Adrenal gland (tissue), 12 donors: ENCODE results near the gene RARB. TPM values are rescaled to one million over a fixed set of nuclear protein-coding genes. Genes with fewer than 3 reads are reported as not detected.
A peak's percentile ranks its signal among the peaks of the same experiment; 100 is the strongest.

Source experiments
- DNase-seq, 7 donors: peaks; one replicate each; pipeline ENCODE4 v3.0.0-alpha.2; 2019 to 2020
- H3K27ac ChIP-seq, 5 donors: fragments of 200-600 bp; sonication (generic) in 4 of 5; 1 replicate in 3 of 5; 2 replicates in 2 of 5; pipeline versions ENCODE4 v1.5.1 to v1.8.0; 2016 to 2020; ENCODE audit warnings: mild to moderate bottlenecking in 1 of 5
- H3K27me3 ChIP-seq: fragments of 200-600 bp; 2 replicates; pipeline ENCODE4 v1.8.0; 2021
- H3K36me3 ChIP-seq, 2 donors: fragments of 200-600 bp; replicated peaks in 1 of 2; 1 replicate in 1 of 2; 2 replicates in 1 of 2; pipeline versions ENCODE4 v1.5.1 to v1.8.0; 2018 to 2022
- H3K4me1 ChIP-seq, 2 donors: fragments of 200-600 bp; replicated peaks in 1 of 2; 1 replicate in 1 of 2; 2 replicates in 1 of 2; pipeline versions ENCODE4 v1.5.1 to v1.8.0; 2018 to 2021
- H3K4me3 ChIP-seq, 4 donors: fragments of 200-600 bp; sonication (generic) in 3 of 4; one replicate each; pipeline ENCODE4 v1.5.1; 2016 to 2018
- H3K9me3 ChIP-seq, 3 donors: fragments of 200-600 bp; sonication (generic) in 1 of 3; replicated peaks in 1 of 3; 1 replicate in 2 of 3; 2 replicates in 1 of 3; pipeline versions ENCODE4 v1.5.1 to v1.8.0; 2016 to 2021
- POLR2A ChIP-seq, 2 donors: fragments of 450-650 bp; IDR thresholded peaks; one replicate each; pipeline ENCODE4 v1.6.1; 2017; ENCODE audit warnings: antibody characterized with exemption in 2 of 2, mild to moderate bottlenecking in 2 of 2, moderate library complexity in 1 of 2
- WGBS, 4 donors: extraction: QIAGEN DNeasy Blood & Tissue Kit in 2 of 4; methylation state at CpG; one replicate each; pipeline versions ENCODE4 v1.1.5 to v1.1.7; 2013 to 2017; 5-methylcytosine and 5-hydroxymethylcytosine counted together
- intact Hi-C, 2 donors: fragments of 100-400 bp; cut with DNase I; formaldehyde crosslinking; loops; one replicate each; pipeline versions ENCODE4 v1.14.1 to v1.15.0; 2022 to 2023
- polyA plus RNA-seq, 3 donors: library from polyadenylated mRNA; stranded (reverse); fragments of 200-250 nt in 2 of 3; fragments of 350-450 nt in 1 of 3; fragmentation: Illumina TruSeq in 1 of 3; extraction: RNeasy Lipid Tissue Mini Kit (QIAGEN cat#74804) in 1 of 3; gene quantifications; one replicate each; pipeline ENCODE4 v1.2.3, GENCODE V29; 2013 to 2014
- total RNA-seq, 9 donors: library from RNA; depleted of rRNA in 4 of 9; stranded (reverse); fragments of >200 nt in 4 of 9; fragments of 120-200 nt in 1 of 9; fragmentation: NEBNext Ultra II Directional in 1 of 9; extraction: Animal tissue kit (Norgen Biotek cat#: 25700) in 1 of 9; gene quantifications; one replicate each; pipeline versions ENCODE4 v1.1.0 to v1.2.4, GENCODE V29; 2013 to 2023
- TF ChIP-seq, protein P1 (sequence below), 6 experiments: fragments of 450-650 bp in 4 of 6; fragments of 200-600 bp in 2 of 6; sonication (generic) in 1 of 6; IDR thresholded peaks; 1 replicate in 5 of 6; 2 replicates in 1 of 6; pipeline versions ENCODE4 v1.5.1 to v1.8.0; 2016 to 2021; ENCODE audit warnings: antibody characterized with exemption in 6 of 6, mild to moderate bottlenecking in 2 of 6, moderate library complexity in 1 of 6
- donor health status: healthy with polysubstance abuse.
- donor health status: Bipolar disorder and iron deficiency.
- donor health status: DM: yes; HTN: yes; CAD: no.
- donor health status: DM: no; HTN: no; CAD: no.
- donor health status: DM: no; HTN: no; CAD: no.
- donor health status: DM: yes; HTN: yes; CAD: no.

Gene RARB
- total and polyA plus RNA-seq, 12 donors: 1.7 to 23.3 (median 9.7) TPM

DNA sequence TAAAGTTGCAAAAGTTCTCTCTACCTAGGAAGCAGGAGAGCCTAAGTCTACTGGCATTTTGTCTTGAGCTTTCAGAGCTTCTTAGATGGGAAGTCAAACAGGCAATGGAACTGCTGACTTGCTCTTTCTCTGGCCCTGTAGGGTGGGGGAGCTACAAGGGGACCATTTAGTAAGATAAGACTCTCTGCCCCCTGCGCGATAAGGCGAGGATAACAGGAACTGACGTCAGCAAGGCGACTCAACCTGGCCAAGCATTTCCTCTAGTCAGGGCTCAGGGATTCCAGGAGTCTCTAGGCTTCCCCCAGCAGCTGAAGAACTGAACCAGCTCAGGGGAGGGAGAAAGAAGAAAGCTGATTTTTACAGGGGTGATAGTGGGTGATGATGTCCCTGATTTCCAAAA is 5.8 kb downstream of the RARB start:
- Histone ChIP-seq H3K36me3 (no peaks in the 10 kb centered on the region), H3K4me1 (no peaks in the 10 kb centered on the region), H3K27ac (peak overlapping the region in 2 of 5 donors; percentile 31 to 64), H3K9me3 (no peaks in the 10 kb centered on the region), H3K4me3 (no peak overlapping the region), H3K27me3 (no peaks in the 10 kb centered on the region)
- intact Hi-C loops: loop anchor here in 1 of 2 donors (5.0 kb wide), 1 partner anchor 158 kb away; no protein-coding TSS in a partner anchor
- TF ChIP-seq POLR2A (IDR thresholded peaks at IDR 0.05): no peak
- TF ChIP-seq, protein P1, sequence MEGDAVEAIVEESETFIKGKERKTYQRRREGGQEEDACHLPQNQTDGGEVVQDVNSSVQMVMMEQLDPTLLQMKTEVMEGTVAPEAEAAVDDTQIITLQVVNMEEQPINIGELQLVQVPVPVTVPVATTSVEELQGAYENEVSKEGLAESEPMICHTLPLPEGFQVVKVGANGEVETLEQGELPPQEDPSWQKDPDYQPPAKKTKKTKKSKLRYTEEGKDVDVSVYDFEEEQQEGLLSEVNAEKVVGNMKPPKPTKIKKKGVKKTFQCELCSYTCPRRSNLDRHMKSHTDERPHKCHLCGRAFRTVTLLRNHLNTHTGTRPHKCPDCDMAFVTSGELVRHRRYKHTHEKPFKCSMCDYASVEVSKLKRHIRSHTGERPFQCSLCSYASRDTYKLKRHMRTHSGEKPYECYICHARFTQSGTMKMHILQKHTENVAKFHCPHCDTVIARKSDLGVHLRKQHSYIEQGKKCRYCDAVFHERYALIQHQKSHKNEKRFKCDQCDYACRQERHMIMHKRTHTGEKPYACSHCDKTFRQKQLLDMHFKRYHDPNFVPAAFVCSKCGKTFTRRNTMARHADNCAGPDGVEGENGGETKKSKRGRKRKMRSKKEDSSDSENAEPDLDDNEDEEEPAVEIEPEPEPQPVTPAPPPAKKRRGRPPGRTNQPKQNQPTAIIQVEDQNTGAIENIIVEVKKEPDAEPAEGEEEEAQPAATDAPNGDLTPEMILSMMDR (IDR thresholded peaks at IDR 0.05): no peak
- DNase-seq: peak in 6 of 7 donors; percentile 32 to 79 (median 51)
- WGBS, 4 donors: 41 to 55% (median 46%) methylated on average over 5 of the region's 5 CpGs

DNA sequence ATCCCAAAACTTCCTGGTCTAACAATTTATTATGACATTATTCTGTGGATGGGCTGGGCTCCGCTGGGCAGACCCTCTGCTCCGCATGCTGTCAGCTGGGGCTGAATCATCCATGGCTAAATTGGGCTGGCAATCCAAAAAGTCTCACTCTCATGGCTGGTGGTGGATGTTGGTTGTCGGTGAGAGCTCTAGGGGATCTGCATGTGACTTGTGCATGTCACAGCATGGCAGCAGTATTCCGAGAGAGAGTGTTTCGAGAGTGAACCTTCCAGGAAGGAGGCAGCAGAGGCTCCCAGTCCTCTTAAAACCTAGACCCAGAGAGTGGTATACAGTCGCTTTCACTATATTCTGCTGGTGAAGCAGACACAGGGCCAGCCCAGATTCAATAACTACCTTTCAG is 9.9 kb downstream of the RARB start:
- intact Hi-C loops: no loop called here
- Histone ChIP-seq H3K27ac (peak overlapping the region in 1 of 5 donors; percentile 8), H3K4me1 (no peaks in the 10 kb centered on the region), H3K4me3 (no peak overlapping the region), H3K27me3 (no peaks in the 10 kb centered on the region), H3K36me3 (no peaks in the 10 kb centered on the region), H3K9me3 (no peaks in the 10 kb centered on the region)
- no peak for TF ChIP-seq POLR2A (IDR thresholded peaks at IDR 0.05)
- TF ChIP-seq, protein P1 (IDR thresholded peaks at IDR 0.05): no peak
- no peak for DNase-seq
- WGBS, 4 donors: 74 to 78% (median 75%) methylated on average over 6 of the region's 6 CpGs

DNA sequence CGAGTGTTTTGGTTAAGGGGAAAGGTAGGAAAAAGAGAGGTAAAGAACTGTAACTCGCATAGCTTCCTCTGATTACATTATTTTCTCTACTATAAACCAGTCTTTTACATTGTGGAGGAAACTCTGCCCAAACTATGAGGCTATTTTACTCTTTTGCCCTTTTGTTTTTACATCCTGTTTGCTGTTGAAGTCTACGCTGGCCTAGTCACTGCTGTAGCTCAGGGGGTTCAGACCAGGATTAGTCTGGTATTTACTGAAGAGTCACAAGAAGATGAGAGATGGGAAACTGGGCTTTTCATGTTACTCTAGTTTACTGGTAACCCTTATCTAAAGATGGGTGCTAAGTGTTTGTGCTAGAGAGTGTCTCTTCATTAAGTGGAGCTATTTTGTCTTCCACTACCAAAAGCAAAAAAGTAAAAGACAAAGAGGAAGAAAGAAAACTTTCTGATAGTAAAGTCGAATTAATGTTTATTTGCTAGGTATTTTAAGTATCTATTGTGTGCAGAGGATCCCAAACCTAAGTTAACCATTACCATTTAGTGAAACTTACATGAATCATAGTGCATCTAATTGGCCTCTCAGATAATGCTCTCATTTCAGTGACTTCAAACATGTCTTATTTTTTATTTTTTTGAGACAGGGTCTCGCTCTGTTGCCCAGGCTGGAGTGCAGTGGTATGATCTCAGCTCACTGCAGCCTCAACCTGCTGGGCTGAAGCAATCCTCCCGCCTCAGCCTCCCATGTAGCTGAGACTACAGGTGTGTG is 10.9 kb downstream of the RARB start:
- peak overlapping the region in 1 of 5 donors; percentile 8 for H3K27ac ChIP-seq
- no peaks in the 10 kb centered on the region for H3K27me3 ChIP-seq
- intact Hi-C loops: no loop called here
- no peak for TF ChIP-seq POLR2A (IDR thresholded peaks at IDR 0.05)
- TF ChIP-seq, protein P1 (IDR thresholded peaks at IDR 0.05): no peak
- H3K4me1 ChIP-seq: no peaks in the 10 kb centered on the region
- no peak for DNase-seq
- H3K4me3 ChIP-seq: no peak overlapping the region
- WGBS, 4 donors: 64 to 75% (median 72%) methylated on average over 6 of the region's 6 CpGs
- H3K36me3 ChIP-seq: no peaks in the 10 kb centered on the region
- H3K9me3 ChIP-seq: no peaks in the 10 kb centered on the region

DNA sequence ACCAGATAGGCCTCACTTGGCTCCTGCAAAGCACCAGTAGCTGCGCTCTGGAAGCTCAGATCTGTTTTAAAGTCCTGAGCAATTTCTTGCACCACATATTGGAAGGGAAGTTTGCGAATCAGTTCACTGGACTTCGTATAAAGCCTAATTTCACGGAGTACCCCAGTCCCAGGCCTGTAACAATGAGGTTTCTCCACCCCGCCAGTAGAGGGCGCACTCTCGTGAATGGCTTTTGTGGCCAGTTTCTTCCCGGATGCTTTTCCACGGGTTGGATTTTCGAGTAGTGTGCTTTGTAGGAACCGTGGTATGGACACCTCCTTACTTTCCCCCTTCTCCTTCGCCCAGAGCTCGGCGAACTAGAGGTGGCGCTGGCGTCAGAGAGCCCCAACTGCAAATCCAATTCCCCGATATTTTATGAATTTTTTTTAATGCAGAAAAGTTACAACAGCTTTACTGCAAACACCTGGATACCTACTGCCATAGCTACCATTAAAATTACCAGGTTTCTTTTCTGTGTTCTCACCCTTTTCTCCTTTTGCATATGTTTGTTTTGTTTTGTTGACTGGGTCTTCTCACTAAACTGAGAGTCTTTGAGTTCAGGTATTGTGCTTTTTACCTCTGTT is 13.3 kb downstream of the RARB start:
- Histone ChIP-seq H3K36me3 (no peaks in the 10 kb centered on the region), H3K4me3 (no peak overlapping the region), H3K9me3 (no peaks in the 10 kb centered on the region), H3K27me3 (no peaks in the 10 kb centered on the region), H3K27ac (no peak overlapping the region), H3K4me1 (no peaks in the 10 kb centered on the region)
- 89 to 93% (median 91%) methylated on average over 17 of the region's 17 CpGs for WGBS, 4 donors
- no peak for TF ChIP-seq POLR2A (IDR thresholded peaks at IDR 0.05)
- TF ChIP-seq, protein P1 (IDR thresholded peaks at IDR 0.05): peak in 5 of 6 experiments; percentile 22 to 40 (median 35)
- no peak for DNase-seq
- intact Hi-C loops: no loop called here
